ENCODE results near the gene KLF15. TPM values are rescaled to one million over a fixed set of nuclear protein-coding genes. Genes with fewer than 3 reads are reported as not detected.

KLF15 gene
- total and polyA plus RNA-seq, 2 donors from 2014 or later, result 22.9 to 30.0 TPM

- TF ChIP-seq, protein P1, sequence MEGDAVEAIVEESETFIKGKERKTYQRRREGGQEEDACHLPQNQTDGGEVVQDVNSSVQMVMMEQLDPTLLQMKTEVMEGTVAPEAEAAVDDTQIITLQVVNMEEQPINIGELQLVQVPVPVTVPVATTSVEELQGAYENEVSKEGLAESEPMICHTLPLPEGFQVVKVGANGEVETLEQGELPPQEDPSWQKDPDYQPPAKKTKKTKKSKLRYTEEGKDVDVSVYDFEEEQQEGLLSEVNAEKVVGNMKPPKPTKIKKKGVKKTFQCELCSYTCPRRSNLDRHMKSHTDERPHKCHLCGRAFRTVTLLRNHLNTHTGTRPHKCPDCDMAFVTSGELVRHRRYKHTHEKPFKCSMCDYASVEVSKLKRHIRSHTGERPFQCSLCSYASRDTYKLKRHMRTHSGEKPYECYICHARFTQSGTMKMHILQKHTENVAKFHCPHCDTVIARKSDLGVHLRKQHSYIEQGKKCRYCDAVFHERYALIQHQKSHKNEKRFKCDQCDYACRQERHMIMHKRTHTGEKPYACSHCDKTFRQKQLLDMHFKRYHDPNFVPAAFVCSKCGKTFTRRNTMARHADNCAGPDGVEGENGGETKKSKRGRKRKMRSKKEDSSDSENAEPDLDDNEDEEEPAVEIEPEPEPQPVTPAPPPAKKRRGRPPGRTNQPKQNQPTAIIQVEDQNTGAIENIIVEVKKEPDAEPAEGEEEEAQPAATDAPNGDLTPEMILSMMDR (IDR thresholded peaks at IDR 0.05; ENCODE audit: borderline replicate concordance, extremely low read depth, insufficient read depth), result no peak
- no peaks in the 10 kb centered on the region for H3K36me3 ChIP-seq (ENCODE audit: control insufficient read depth in 2 of 3, insufficient read depth in 3 of 3, low read length in 3 of 3)
- H3K4me1 ChIP-seq (ENCODE audit: control insufficient read depth in 2 of 3, insufficient read depth in 2 of 3, low read depth in 1 of 3, low read length in 3 of 3), result no peaks in the 10 kb centered on the region
- H3K27ac ChIP-seq (ENCODE audit: low read depth in 2 of 2, low read length in 2 of 2), result no peak overlapping the region
- H3K27me3 ChIP-seq (ENCODE audit: control insufficient read depth, insufficient read depth, low read length), result no peaks in the 10 kb centered on the region
- H3K9me3 ChIP-seq (ENCODE audit: control insufficient read depth in 2 of 3, insufficient read depth in 1 of 3, low read length in 3 of 3), result peaks cover 0 to under 1% (median 0%) of the 10 kb centered on the region in 3 donors
- H3K4me3 ChIP-seq (ENCODE audit: low read length in 3 of 3), result no peak overlapping the region
- intact Hi-C loops (cut with DNase I), result no loop called here
- no peak overlapping the region for H3K9ac ChIP-seq (ENCODE audit: low read length in 3 of 3)
- FAIRE-seq, result no peak
- no peak for DNase-seq
Observed at GRCh38 chr3:126402178-126402577, 45.0 kb upstream of the KLF15 start.

- no peak for FAIRE-seq
- intact Hi-C loops (cut with DNase I), result no loop called here
- no peak overlapping the region for H3K4me3 ChIP-seq (ENCODE audit: low read length in 3 of 3)
- no peak overlapping the region for H3K27ac ChIP-seq (ENCODE audit: low read depth in 2 of 2, low read length in 2 of 2)
- no peaks in the 10 kb centered on the region for H3K4me1 ChIP-seq (ENCODE audit: control insufficient read depth in 2 of 3, insufficient read depth in 2 of 3, low read depth in 1 of 3, low read length in 3 of 3)
- TF ChIP-seq, protein P1 (IDR thresholded peaks at IDR 0.05; ENCODE audit: borderline replicate concordance, extremely low read depth, insufficient read depth), result no peak
- H3K27me3 ChIP-seq (ENCODE audit: control insufficient read depth, insufficient read depth, low read length), result no peaks in the 10 kb centered on the region
- DNase-seq, result no peak
- no peaks in the 10 kb centered on the region for H3K36me3 ChIP-seq (ENCODE audit: control insufficient read depth in 2 of 3, insufficient read depth in 3 of 3, low read length in 3 of 3)
- H3K9me3 ChIP-seq (ENCODE audit: control insufficient read depth in 2 of 3, insufficient read depth in 1 of 3, low read length in 3 of 3), result no peaks in the 10 kb centered on the region
- H3K9ac ChIP-seq (ENCODE audit: low read length in 3 of 3), result no peak overlapping the region
Observed at GRCh38 chr3:126401611-126402160, 44.5 kb upstream of the KLF15 start.

GRCh38 chr3:126399756-126400155 lies 42.5 kb upstream of the KLF15 start:
- TF ChIP-seq, protein P1 (IDR thresholded peaks at IDR 0.05; ENCODE audit: borderline replicate concordance, extremely low read depth, insufficient read depth), result no peak
- Histone ChIP-seq H3K9me3 (ENCODE audit: control insufficient read depth in 2 of 3, insufficient read depth in 1 of 3, low read length in 3 of 3) (no peaks in the 10 kb centered on the region), H3K27me3 (ENCODE audit: control insufficient read depth, insufficient read depth, low read length) (no peaks in the 10 kb centered on the region), H3K27ac (ENCODE audit: low read depth in 2 of 2, low read length in 2 of 2) (no peak overlapping the region), H3K36me3 (ENCODE audit: control insufficient read depth in 2 of 3, insufficient read depth in 3 of 3, low read length in 3 of 3) (no peaks in the 10 kb centered on the region), H3K4me3 (ENCODE audit: low read length in 3 of 3) (no peak overlapping the region), H3K9ac (ENCODE audit: low read length in 3 of 3) (no peak overlapping the region), H3K4me1 (ENCODE audit: control insufficient read depth in 2 of 3, insufficient read depth in 2 of 3, low read depth in 1 of 3, low read length in 3 of 3) (no peaks in the 10 kb centered on the region)
- intact Hi-C loops (cut with DNase I), result loop anchor here (10.0 kb wide), 1 partner anchor 145 kb away; no protein-coding TSS in a partner anchor
- FAIRE-seq (no peak), DNase-seq (no peak)

GRCh38 chr3:126399351-126399735 lies 42.1 kb upstream of the KLF15 start:
- Histone ChIP-seq H3K4me1 (ENCODE audit: control insufficient read depth in 2 of 3, insufficient read depth in 2 of 3, low read depth in 1 of 3, low read length in 3 of 3) (no peaks in the 10 kb centered on the region), H3K27me3 (ENCODE audit: control insufficient read depth, insufficient read depth, low read length) (no peaks in the 10 kb centered on the region), H3K9ac (ENCODE audit: low read length in 3 of 3) (no peak overlapping the region), H3K9me3 (ENCODE audit: control insufficient read depth in 2 of 3, insufficient read depth in 1 of 3, low read length in 3 of 3) (no peaks in the 10 kb centered on the region), H3K27ac (ENCODE audit: low read depth in 2 of 2, low read length in 2 of 2) (no peak overlapping the region), H3K36me3 (ENCODE audit: control insufficient read depth in 2 of 3, insufficient read depth in 3 of 3, low read length in 3 of 3) (no peaks in the 10 kb centered on the region), H3K4me3 (ENCODE audit: low read length in 3 of 3) (no peak overlapping the region)
- no peak for DNase-seq
- TF ChIP-seq, protein P1 (IDR thresholded peaks at IDR 0.05; ENCODE audit: borderline replicate concordance, extremely low read depth, insufficient read depth), result no peak
- no peak for FAIRE-seq
- intact Hi-C loops (cut with DNase I), result loop anchor here (10.0 kb wide), 1 partner anchor 145 kb away; no protein-coding TSS in a partner anchor

Measured in kidney (tissue), 14 donors.